H1 (cell line): Measurements from ENCODE around the gene BMAL2.

Source experiments
- CREB1 ChIP-seq: IDR thresholded peaks from 2 replicates; pipeline ENCODE4 v1.6.1; 2012; ENCODE audit warnings: inconsistent platforms
- CTCF ChIP-seq, 3 experiments: IDR thresholded peaks; 1 replicate in 2 of 3; 2 replicates in 1 of 3; pipeline versions ENCODE4 v1.5.1 to v1.6.1; 2011; ENCODE audit warnings: low read length in 3 of 3, mild to moderate bottlenecking in 3 of 3, inconsistent platforms in 2 of 3, low read depth in 1 of 3, moderate library complexity in 1 of 3; ENCODE audit not compliant: insufficient read depth in 1 of 3; ENCODE audit errors: control extremely low read depth in 1 of 3
- EZH2 ChIP-seq: fragments of 200-600 bp; sonication (generic); IDR thresholded peaks from 2 replicates; pipeline ENCODE4 v1.7.1; 2012; ENCODE audit warnings: low read depth, mild to moderate bottlenecking, moderate library complexity, low read length, inconsistent platforms; ENCODE audit not compliant: severe bottlenecking
- KDM1A ChIP-seq: fragments of 200-600, 300-600 bp; sonication (generic); IDR thresholded peaks from 2 replicates; pipeline ENCODE4 v1.7.1; 2016; ENCODE audit warnings: mild to moderate bottlenecking, low read length, borderline replicate concordance
- TF ChIP-seq, protein P1 (sequence below): IDR thresholded peaks from 2 replicates; pipeline ENCODE4 v1.6.1; 2011; ENCODE audit warnings: low read depth, mild to moderate bottlenecking, low read length; ENCODE audit not compliant: insufficient read depth

GRCh38 chr12:27331927-27332324 lies 710 bp upstream of the BMAL2 start:
- TF ChIP-seq CTCF (IDR thresholded peaks at IDR 0.05; ENCODE audit: control extremely low read depth in 1 of 3, insufficient read depth in 1 of 3, low read depth in 1 of 3, low read length in 3 of 3) = no peak
- TF ChIP-seq EZH2 = no peak
- no peak for TF ChIP-seq KDM1A
- TF ChIP-seq CREB1 = no peak
- TF ChIP-seq, protein P1, sequence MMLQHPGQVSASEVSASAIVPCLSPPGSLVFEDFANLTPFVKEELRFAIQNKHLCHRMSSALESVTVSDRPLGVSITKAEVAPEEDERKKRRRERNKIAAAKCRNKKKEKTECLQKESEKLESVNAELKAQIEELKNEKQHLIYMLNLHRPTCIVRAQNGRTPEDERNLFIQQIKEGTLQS = no peak
